ENCODE results near the gene SLC9A9. TPM values are rescaled to one million over a fixed set of nuclear protein-coding genes. Genes with fewer than 3 reads are reported as not detected.

Gene SLC9A9
- polyA plus RNA-seq, 1 of the 3 experiments (the other 2 are of a cell fraction), result 0.05 TPM

- no peak overlapping the region for H3K9ac ChIP-seq
- H3K9me3 ChIP-seq, result no peaks in the 10 kb centered on the region
- no peaks in the 10 kb centered on the region for H3K79me2 ChIP-seq (ENCODE audit: insufficient read depth)
- peak overlapping the region; percentile 50; the same call in 1 of the 2 replicates for H3K4me2 ChIP-seq
- no peaks in the 10 kb centered on the region for H4K20me1 ChIP-seq (ENCODE audit: insufficient read depth)
- no peaks in the 10 kb centered on the region for H3K4me1 ChIP-seq (ENCODE audit: control insufficient read depth in 1 of 2, insufficient read depth in 2 of 2, low read depth in 1 of 2, low read length in 1 of 2)
- 9% methylated on average over 11 of the region's 11 CpGs for WGBS (ENCODE audit: low lambda C conversion rate)
- no peaks in the 10 kb centered on the region for H3K36me3 ChIP-seq (replicated peaks in 1 of 2; ENCODE audit: control insufficient read depth in 1 of 2, insufficient read depth in 2 of 2, low read length in 1 of 2)
- H3K9me2 ChIP-seq, result no peaks in the 10 kb centered on the region
- peak overlapping the region in 1 of 2 experiments; percentile 51; a peak in 2 of 4 replicates for H3K27ac ChIP-seq (ENCODE audit: low read depth in 2 of 2, low read length in 1 of 2)
- DNase-seq, result no peak
- no peaks in the 10 kb centered on the region for H3F3A ChIP-seq (replicated peaks; ENCODE audit: insufficient read depth)
- POLR2A ChIA-PET, result no interaction called here
- CTCF ChIA-PET, result no interaction called here
- peak overlapping the region; percentile 47; the same call in 1 of the 2 replicates for H2AFZ ChIP-seq (ENCODE audit: low read depth)
- H3K27me3 ChIP-seq (ENCODE audit: insufficient read depth), result no peaks in the 10 kb centered on the region
- 0 out of 4 replicates have a peak overlapping the region, but pooled peaks of 1 of the 2 experiments have one; percentile 7 for H3K4me3 ChIP-seq (ENCODE audit: low read depth in 2 of 2, low read length in 1 of 2)
- no peak for TF ChIP-seq USF1 (IDR thresholded peaks at IDR 0.05; ENCODE audit: borderline replicate concordance, low read depth)
- TF ChIP-seq RFX5 (IDR thresholded peaks at IDR 0.05; ENCODE audit: low read length), result no peak
- no peak for TF ChIP-seq SMC3 (IDR thresholded peaks at IDR 0.05; ENCODE audit: low read depth, low read length)
- no peak for TF ChIP-seq RXRA (IDR thresholded peaks at IDR 0.05; ENCODE audit: borderline replicate concordance, low read depth)
- TF ChIP-seq TEAD4 (IDR thresholded peaks at IDR 0.05; ENCODE audit: borderline replicate concordance, insufficient read depth), result no peak
- peak; percentile 38; the same call in 1 of the 2 replicates for TF ChIP-seq FOSL2 (IDR thresholded peaks at IDR 0.05; ENCODE audit: borderline replicate concordance, low read depth)
- peak; percentile 50; the same call in 1 of the 2 replicates for TF ChIP-seq TCF12 (IDR thresholded peaks at IDR 0.05)
- TF ChIP-seq REST (IDR thresholded peaks at IDR 0.05; ENCODE audit: low read depth, low read length), result no peak
- TF ChIP-seq USF2 (IDR thresholded peaks at IDR 0.05; ENCODE audit: borderline replicate concordance, low read depth, low read length), result no peak
- TF ChIP-seq CHD2 (IDR thresholded peaks at IDR 0.05; ENCODE audit: low read length, partially characterized antibody), result no peak
- peak; percentile 80 for TF ChIP-seq NFIC (IDR thresholded peaks at IDR 0.05; ENCODE audit: borderline replicate concordance)
- TF ChIP-seq ELF1 (IDR thresholded peaks at IDR 0.05), result no peak
- no peak for TF ChIP-seq MXI1 (IDR thresholded peaks at IDR 0.05; ENCODE audit: low read depth, low read length)
- peak; percentile 32; the same call in 1 of the 2 replicates for TF ChIP-seq JUND (IDR thresholded peaks at IDR 0.05)
- TF ChIP-seq POLR2AphosphoS5 (IDR thresholded peaks at IDR 0.05; ENCODE audit: low read depth, low read length), result no peak
- TF ChIP-seq YY1 (IDR thresholded peaks at IDR 0.05; ENCODE audit: low read depth), result no peak
- no peak for TF ChIP-seq ZBTB33 (IDR thresholded peaks at IDR 0.05; ENCODE audit: borderline replicate concordance, low read depth)
- peak; percentile 13; the same call in 1 of the 2 replicates for TF ChIP-seq MAX (IDR thresholded peaks at IDR 0.05; ENCODE audit: low read depth)
- TF ChIP-seq EZH2phosphoT487 (IDR thresholded peaks at IDR 0.05; ENCODE audit: borderline replicate concordance, low read depth), result no peak
- no peak for TF ChIP-seq CTCF (IDR thresholded peaks at IDR 0.05)
- TF ChIP-seq GATA2 (CRISPR knock-in tag; IDR thresholded peaks at IDR 0.05), result no peak
- TF ChIP-seq PBX3 (IDR thresholded peaks at IDR 0.05), result peak; percentile 52
- no peak for TF ChIP-seq RAD21 (IDR thresholded peaks at IDR 0.05; ENCODE audit: low read length)
- TF ChIP-seq RCOR1 (IDR thresholded peaks at IDR 0.05; ENCODE audit: low read length), result no peak
These were observed 545.6 kb downstream of the SLC9A9 start for GRCh38 chr3:143302638-143303171.

Measured in SK-N-SH (cell line).